Ovary (tissue), 3 donors: ENCODE data around the gene DYDC1.

ENCODE experiments used
- CTCF ChIP-seq, 3 donors: fragments of 450-650 bp in 2 of 3; fragments of 200-600 bp in 1 of 3; IDR thresholded peaks; one replicate each; pipeline versions ENCODE4 v1.5.1 to v1.8.0; 2016 to 2022; ENCODE audit warnings: antibody characterized with exemption in 3 of 3, mild to moderate bottlenecking in 1 of 3
- EP300 ChIP-seq: sonication (generic); formaldehyde crosslinking; IDR thresholded peaks from one replicate; pipeline ENCODE4 v1.6.1; 2017; ENCODE audit warnings: antibody characterized with exemption
- POLR2A ChIP-seq: fragments of 450-650 bp; IDR thresholded peaks from one replicate; pipeline ENCODE4 v1.6.1; 2017; ENCODE audit warnings: antibody characterized with exemption, mild to moderate bottlenecking, moderate library complexity
- donor health status: DM: no; HTN: no; CAD: no.

- TF ChIP-seq EP300 (no peak), CTCF (IDR thresholded peaks at IDR 0.05) (no peak), POLR2A (no peak)
Measured at GRCh38 chr10:80406204-80406603, 49.6 kb upstream of the DYDC1 start.
